MM.1S (cell line): ENCODE results near the gene EIF4E1B.

Experiments
- DNase-seq: peaks from one replicate; pipeline ENCODE4 v3.0.0-alpha.2; 2015
- H2AFZ ChIP-seq: fragments of 300-600 bp; sonication (generic); 2 replicates; pipeline ENCODE4 v1.6.0; 2016; ENCODE audit warnings: antibody characterized with exemption, low read length
- H3F3A ChIP-seq: fragments of 300-600 bp; sonication (generic); 2 replicates; pipeline ENCODE4 v1.6.1; 2016; ENCODE audit warnings: mild to moderate bottlenecking, antibody characterized with exemption, low read length, moderate library complexity, mixed read lengths; ENCODE audit not compliant: insufficient read depth
- H3K27ac ChIP-seq: fragments of 300-600 bp; sonication (generic); 2 replicates; pipeline ENCODE4 v1.5.1; 2016; ENCODE audit warnings: mild to moderate bottlenecking, low read length
- H3K27me3 ChIP-seq: fragments of 300-600 bp; sonication (generic); replicated peaks from 2 replicates; pipeline ENCODE4 v1.6.0; 2016; ENCODE audit warnings: low read length; ENCODE audit not compliant: insufficient read depth
- H3K36me3 ChIP-seq: fragments of 300-600 bp; sonication (generic); replicated peaks from 2 replicates; pipeline ENCODE4 v1.6.1; 2016; ENCODE audit warnings: mild to moderate bottlenecking, low read length, mixed read lengths; ENCODE audit not compliant: insufficient read depth
- H3K4me1 ChIP-seq: fragments of 300-600 bp; sonication (generic); 2 replicates; pipeline ENCODE4 v1.6.1; 2016; ENCODE audit warnings: low read length, mixed read lengths
- H3K4me2 ChIP-seq: fragments of 300-600 bp; sonication (generic); 2 replicates; pipeline ENCODE4 v1.6.0; 2016; ENCODE audit warnings: low read depth, low read length
- H3K4me3 ChIP-seq: fragments of 300-600 bp; sonication (generic); 2 replicates; pipeline ENCODE4 v1.5.1; 2016; ENCODE audit warnings: low read length, mixed read lengths
- H3K79me2 ChIP-seq: fragments of 300-600 bp; sonication (generic); 2 replicates; pipeline ENCODE4 v1.6.1; 2016; ENCODE audit warnings: mixed run types, low read length, mixed read lengths
- H3K9ac ChIP-seq: fragments of 300-600 bp; sonication (generic); 2 replicates; pipeline ENCODE4 v1.6.1; 2016; ENCODE audit warnings: low read length, mixed read lengths
- H3K9me2 ChIP-seq: fragments of 300-600 bp; sonication (generic); replicated peaks from 2 replicates; pipeline ENCODE4 v1.6.1; 2016; ENCODE audit warnings: mild to moderate bottlenecking, low read length, mixed read lengths; ENCODE audit not compliant: insufficient read depth
- H3K9me3 ChIP-seq: fragments of 300-600 bp; sonication (generic); replicated peaks from 2 replicates; pipeline ENCODE4 v1.6.1; 2016; ENCODE audit warnings: mild to moderate bottlenecking, low read length, mixed read lengths; ENCODE audit not compliant: insufficient read depth
- H4K20me1 ChIP-seq: fragments of 300-600 bp; sonication (generic); 2 replicates; pipeline ENCODE4 v1.6.1; 2016; ENCODE audit warnings: mild to moderate bottlenecking, low read length, moderate library complexity, mixed read lengths; ENCODE audit not compliant: insufficient read depth
- EZH2 ChIP-seq: fragments of 300-600 bp; sonication (generic); optimal IDR thresholded peaks from 2 replicates; pipeline ENCODE3; 2017; ENCODE audit warnings: low read depth, mild to moderate bottlenecking, antibody characterized with exemption, low read length, mixed read lengths
- EZH2phosphoT487 ChIP-seq: fragments of 300-600 bp; sonication (generic); IDR thresholded peaks from 2 replicates; pipeline ENCODE4 v1.6.1; 2018; ENCODE audit warnings: antibody characterized with exemption, low read length
- TF ChIP-seq, protein P1 (sequence below): fragments of 300-600 bp; sonication (generic); IDR thresholded peaks from 2 replicates; pipeline ENCODE4 v1.5.1; 2016; ENCODE audit warnings: antibody characterized with exemption, low read length, mixed read lengths

EIF4E1B gene

DNA sequence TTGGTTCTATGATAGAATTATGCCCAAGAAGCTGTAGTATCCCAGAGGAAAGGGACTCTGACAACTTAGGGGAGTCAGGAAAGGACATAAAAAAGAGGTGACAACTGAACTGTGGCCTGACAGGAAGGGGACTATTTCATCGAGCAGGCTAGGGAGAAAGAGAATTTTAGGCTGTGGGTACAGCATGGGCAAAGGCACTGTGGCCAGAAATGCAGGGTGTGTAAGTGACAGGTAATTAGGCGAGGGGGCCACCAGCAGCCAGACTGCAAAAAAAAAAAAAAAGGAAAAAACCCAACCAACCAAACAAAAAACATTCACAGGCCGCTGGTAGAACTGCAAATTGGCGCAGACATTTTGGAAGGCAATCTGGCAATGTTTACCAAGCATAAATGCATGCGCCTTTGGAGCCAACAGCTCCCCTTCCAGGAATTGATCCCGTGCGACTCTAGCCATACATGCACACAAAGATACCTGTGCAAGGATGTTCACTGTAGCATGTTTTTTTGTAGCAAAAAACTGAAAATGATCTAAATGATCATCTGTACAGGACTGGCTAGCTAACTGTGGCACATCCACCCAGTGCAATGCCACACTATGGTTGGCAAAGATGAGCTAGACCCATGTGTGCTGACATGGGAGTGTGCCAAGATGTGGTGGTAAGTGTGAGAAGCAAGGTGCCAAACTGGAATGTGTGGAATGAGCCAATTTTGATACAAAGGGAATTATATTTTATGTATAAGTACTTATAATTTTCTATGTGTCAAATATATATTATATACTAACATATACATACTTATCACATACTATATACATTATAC is 1.1 kb downstream of the EIF4E1B start:
- H3K4me3 ChIP-seq, result no peak overlapping the region
- H3K4me2 ChIP-seq, result no peak overlapping the region
- no peak overlapping the region for H3K27ac ChIP-seq
- H3K9ac ChIP-seq, result no peak overlapping the region
- H3K4me1 ChIP-seq, result no peaks in the 10 kb centered on the region
- H3K27me3 ChIP-seq, result peaks cover 87% of the 10 kb centered on the region
- no peak for DNase-seq
- H3F3A ChIP-seq, result no peaks in the 10 kb centered on the region
- TF ChIP-seq EZH2phosphoT487 (no peak), EZH2 (no peak)
- TF ChIP-seq, protein P1, sequence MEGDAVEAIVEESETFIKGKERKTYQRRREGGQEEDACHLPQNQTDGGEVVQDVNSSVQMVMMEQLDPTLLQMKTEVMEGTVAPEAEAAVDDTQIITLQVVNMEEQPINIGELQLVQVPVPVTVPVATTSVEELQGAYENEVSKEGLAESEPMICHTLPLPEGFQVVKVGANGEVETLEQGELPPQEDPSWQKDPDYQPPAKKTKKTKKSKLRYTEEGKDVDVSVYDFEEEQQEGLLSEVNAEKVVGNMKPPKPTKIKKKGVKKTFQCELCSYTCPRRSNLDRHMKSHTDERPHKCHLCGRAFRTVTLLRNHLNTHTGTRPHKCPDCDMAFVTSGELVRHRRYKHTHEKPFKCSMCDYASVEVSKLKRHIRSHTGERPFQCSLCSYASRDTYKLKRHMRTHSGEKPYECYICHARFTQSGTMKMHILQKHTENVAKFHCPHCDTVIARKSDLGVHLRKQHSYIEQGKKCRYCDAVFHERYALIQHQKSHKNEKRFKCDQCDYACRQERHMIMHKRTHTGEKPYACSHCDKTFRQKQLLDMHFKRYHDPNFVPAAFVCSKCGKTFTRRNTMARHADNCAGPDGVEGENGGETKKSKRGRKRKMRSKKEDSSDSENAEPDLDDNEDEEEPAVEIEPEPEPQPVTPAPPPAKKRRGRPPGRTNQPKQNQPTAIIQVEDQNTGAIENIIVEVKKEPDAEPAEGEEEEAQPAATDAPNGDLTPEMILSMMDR, result no peak
- H3K9me3 ChIP-seq, result no peaks in the 10 kb centered on the region
- H2AFZ ChIP-seq, result no peak overlapping the region
- H3K79me2 ChIP-seq, result no peaks in the 10 kb centered on the region
- H3K9me2 ChIP-seq, result no peaks in the 10 kb centered on the region
- no peaks in the 10 kb centered on the region for H4K20me1 ChIP-seq
- no peaks in the 10 kb centered on the region for H3K36me3 ChIP-seq

DNA sequence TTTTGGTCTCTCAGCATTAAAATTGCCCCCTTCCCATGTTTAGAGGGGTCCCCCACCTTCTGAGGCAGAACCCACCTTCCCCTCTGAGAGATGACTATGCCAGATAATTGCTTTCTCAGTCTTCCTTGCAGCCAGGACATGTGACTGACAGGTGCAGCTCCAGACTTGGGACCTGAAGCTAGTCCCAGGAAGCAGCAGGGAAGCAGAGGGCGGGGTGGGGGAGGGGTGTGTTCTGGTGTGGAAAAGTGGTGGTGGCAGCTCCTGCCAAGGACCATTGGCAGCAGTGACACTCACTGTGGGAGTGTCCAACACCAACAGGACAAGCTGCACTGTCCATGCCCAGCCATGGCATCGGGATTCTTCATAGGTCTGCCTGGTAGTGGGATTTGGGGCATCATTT is 2.3 kb downstream of the EIF4E1B start:
- Histone ChIP-seq H3K4me2 (no peak overlapping the region), H3K9me3 (no peaks in the 10 kb centered on the region), H3K27ac (no peak overlapping the region), H2AFZ (no peak overlapping the region), H3K4me3 (no peak overlapping the region), H3K4me1 (no peaks in the 10 kb centered on the region), H3F3A (no peaks in the 10 kb centered on the region), H3K27me3 (peaks cover 90% of the 10 kb centered on the region), H3K79me2 (no peaks in the 10 kb centered on the region), H3K36me3 (no peaks in the 10 kb centered on the region), H4K20me1 (no peaks in the 10 kb centered on the region), H3K9ac (no peak overlapping the region), H3K9me2 (no peaks in the 10 kb centered on the region)
- TF ChIP-seq, protein P1, result no peak
- no peak for TF ChIP-seq EZH2
- no peak for TF ChIP-seq EZH2phosphoT487
- DNase-seq, result no peak

DNA sequence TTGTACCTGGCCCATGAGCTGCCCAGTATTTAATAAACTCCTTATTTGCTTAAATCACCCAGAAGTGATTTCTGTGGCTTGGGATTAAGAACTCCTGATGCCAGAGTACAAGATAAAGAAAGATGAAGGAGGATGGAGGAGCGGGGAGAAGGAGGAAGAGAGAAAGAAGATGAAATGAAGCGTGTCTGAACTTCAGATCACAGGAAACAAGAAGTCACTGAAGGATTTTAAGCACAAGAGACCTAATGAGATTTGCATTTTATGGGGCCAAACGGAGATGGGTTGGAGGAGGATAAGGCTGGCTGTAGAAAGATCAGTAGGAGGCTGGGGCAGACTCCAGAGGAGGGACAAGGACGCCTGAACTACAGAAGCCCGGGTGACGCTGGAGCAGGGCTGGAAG is 3.1 kb downstream of the EIF4E1B start:
- Histone ChIP-seq H3K4me3 (no peak overlapping the region), H3K79me2 (no peaks in the 10 kb centered on the region), H3K9me3 (no peaks in the 10 kb centered on the region), H3K4me1 (no peaks in the 10 kb centered on the region), H3K27me3 (peaks cover 93% of the 10 kb centered on the region), H3F3A (no peaks in the 10 kb centered on the region), H3K27ac (no peak overlapping the region), H4K20me1 (no peaks in the 10 kb centered on the region), H3K9me2 (no peaks in the 10 kb centered on the region), H2AFZ (no peak overlapping the region), H3K36me3 (no peaks in the 10 kb centered on the region), H3K4me2 (no peak overlapping the region), H3K9ac (no peak overlapping the region)
- TF ChIP-seq EZH2phosphoT487 (no peak), EZH2 (no peak)
- TF ChIP-seq, protein P1, result no peak
- DNase-seq, result no peak
